Left ventricle myocardium inferior (tissue), 1 donor: ENCODE measurements around the gene ZNF579. TPM values are rescaled to one million over a fixed set of nuclear protein-coding genes. Genes with fewer than 3 reads are reported as not detected.

ENCODE experiments used
- DNase-seq: peaks from one replicate; pipeline ENCODE4 v3.0.0-alpha.2; 2020
- H3K27ac ChIP-seq: fragments of 200-600 bp; replicated peaks from 2 replicates; pipeline ENCODE4 v1.8.0; 2021
- H3K27me3 ChIP-seq: fragments of 200-600 bp; 2 replicates; pipeline ENCODE4 v1.8.0; 2021; ENCODE audit warnings: low read depth
- H3K36me3 ChIP-seq: fragments of 200-600 bp; 2 replicates; pipeline ENCODE4 v1.8.0; 2021
- H3K4me1 ChIP-seq: fragments of 200-600 bp; 2 replicates; pipeline ENCODE4 v1.8.0; 2021
- H3K4me3 ChIP-seq: fragments of 200-600 bp; 2 replicates; pipeline ENCODE4 v1.8.0; 2021; ENCODE audit warnings: mild to moderate bottlenecking, moderate library complexity
- H3K9me3 ChIP-seq: fragments of 200-600 bp; replicated peaks from 2 replicates; pipeline ENCODE4 v1.8.0; 2021
- CTCF ChIP-seq: fragments of 200-600 bp; IDR thresholded peaks from 2 replicates; pipeline ENCODE4 v1.8.0; 2021; ENCODE audit warnings: antibody characterized with exemption, mild to moderate bottlenecking, borderline replicate concordance
- intact Hi-C: fragments of 100-400 bp; cut with micrococcal nuclease; formaldehyde crosslinking; loops from one replicate; pipeline ENCODE4 v1.11.0; 2022
- long read RNA-seq: library from polyadenylated mRNA; unstranded; transcript quantifications from one replicate; pipeline ENCODE4 v2.0.0, GENCODE V29; 2021
- total RNA-seq: library from RNA; stranded (reverse); fragmentation: NEBNext Ultra II Directional; extraction: Animal tissue kit (Norgen Biotek cat#: 25700); gene quantifications from one replicate; pipeline ENCODE4 v1.2.1, GENCODE V29; 2021
- donor health status: DM: no; HTN: yes; CAD: no; lungs with severe emphysema.

The ZNF579 gene
- total RNA-seq = 11.5 TPM
- long read RNA-seq, transcript ZNF579-201 (2 exons, 2,899 nt) = major isoform, 21 of 33 reads
- long read RNA-seq, partial matches to known transcripts = 0 of 33 reads
- long read RNA-seq, other reads (novel, unspliced or antisense) = 12 of 33 reads

- Histone ChIP-seq H3K27ac (peak within 1 kb of the TSS; percentile 97), H3K36me3 (peaks cover 31% of the 10 kb centered on the region), H3K9me3 (no peaks in the 10 kb centered on the region), H3K4me1 (peaks cover 36% of the 10 kb centered on the region), H3K4me3 (peak within 1 kb of the TSS; percentile 95), H3K27me3 (no peaks in the 10 kb centered on the region)
- DNase-seq = peak; percentile 89
- TF ChIP-seq CTCF = no peak
- intact Hi-C loops = no loop called here
These were observed at the start of gene ZNF579 for GRCh38 chr19:55580628-55581144. Gene ZNF579, minus strand, starts transcription at chr19:55580848. Its CDS starts 1,209 bp downstream, at chr19:55579639.

- no peak overlapping the region for H3K27ac ChIP-seq
- H3K36me3 ChIP-seq = peaks cover 10% of the 10 kb centered on the region
- H3K4me3 ChIP-seq = no peak overlapping the region
- H3K4me1 ChIP-seq = peaks cover 20% of the 10 kb centered on the region
- no peak for DNase-seq
- no peaks in the 10 kb centered on the region for H3K27me3 ChIP-seq
- H3K9me3 ChIP-seq = no peaks in the 10 kb centered on the region
- no peak for TF ChIP-seq CTCF
- intact Hi-C loops = no loop called here
These were observed 45.7 kb upstream of the ZNF579 start for GRCh38 chr19:55626350-55626749.

- peaks cover 10% of the 10 kb centered on the region for H3K36me3 ChIP-seq
- H3K4me3 ChIP-seq = peak overlapping the region; percentile 69
- no peaks in the 10 kb centered on the region for H3K27me3 ChIP-seq
- H3K9me3 ChIP-seq = no peaks in the 10 kb centered on the region
- peaks cover 20% of the 10 kb centered on the region for H3K4me1 ChIP-seq
- no peak for DNase-seq
- intact Hi-C loops = no loop called here
- no peak for TF ChIP-seq CTCF
- H3K27ac ChIP-seq = peak overlapping the region; percentile 95
These were observed 44.3 kb upstream of the ZNF579 start for GRCh38 chr19:55625004-55625326.

GRCh38 chr19:55624109-55625003 is 43.7 kb upstream of the ZNF579 start, which contains the start of gene ZNF784:
Gene ZNF784, minus strand, starts transcription at chr19:55624566. Its CDS starts 5 bp downstream, at chr19:55624561.
- peak; percentile 92 for DNase-seq
- TF ChIP-seq CTCF = no peak
- intact Hi-C loops = no loop called here

GRCh38 chr19:55623561-55623960 is 42.9 kb upstream of the ZNF579 start:
- H3K4me1 ChIP-seq = peaks cover 20% of the 10 kb centered on the region
- no peaks in the 10 kb centered on the region for H3K9me3 ChIP-seq
- TF ChIP-seq CTCF = no peak
- peak overlapping the region; percentile 69 for H3K4me3 ChIP-seq
- peaks cover 10% of the 10 kb centered on the region for H3K36me3 ChIP-seq
- intact Hi-C loops = no loop called here
- no peak for DNase-seq
- H3K27ac ChIP-seq = peak overlapping the region; percentile 95
- no peaks in the 10 kb centered on the region for H3K27me3 ChIP-seq

More at GRCh38 chr19:55624109-55625003, 43.7 kb upstream of the ZNF579 start, which contains the start of gene ZNF784:
- peak within 1 kb of the TSS; percentile 69 for H3K4me3 ChIP-seq
- H3K4me1 ChIP-seq = peaks cover 20% of the 10 kb centered on the region
- peak within 1 kb of the TSS; percentile 95 for H3K27ac ChIP-seq
- H3K9me3 ChIP-seq = no peaks in the 10 kb centered on the region
- H3K36me3 ChIP-seq = peaks cover 10% of the 10 kb centered on the region
- H3K27me3 ChIP-seq = no peaks in the 10 kb centered on the region
